ENCODE results near the gene MUCL3.
"Not testable (repeated sequence)": the region's sequence is repeated elsewhere in the genome, so short reads cannot be mapped to it uniquely, and the experiment has no call there.

MUCL3 gene

GRCh38 chr6:30908700-30909099 is 32.1 kb upstream of the MUCL3 start:
- no peaks in the 10 kb centered on the region for H4K20me1 ChIP-seq
- H3K36me3 ChIP-seq = peaks cover 46% of the 10 kb centered on the region
- no peak for TF ChIP-seq Cebpa-rat (IDR thresholded peaks at IDR 0.05)
- H3K4me3 ChIP-seq = peak overlapping the region; percentile 84
- H3K9ac ChIP-seq = peak overlapping the region; percentile 87
- H3K4me2 ChIP-seq = peak overlapping the region; percentile 92
- H3K27me3 ChIP-seq = no peaks in the 10 kb centered on the region
- H3K9me3 ChIP-seq = no peaks in the 10 kb centered on the region
- peak overlapping the region; percentile 76 for H3K27ac ChIP-seq
- H3K4me1 ChIP-seq = peaks cover 20% of the 10 kb centered on the region

GRCh38 chr6:30910473-30910872 is 30.3 kb upstream of the MUCL3 start:
- H3K9me3 ChIP-seq, H4K20me1 ChIP-seq: not testable (repeated sequence)

DNA sequence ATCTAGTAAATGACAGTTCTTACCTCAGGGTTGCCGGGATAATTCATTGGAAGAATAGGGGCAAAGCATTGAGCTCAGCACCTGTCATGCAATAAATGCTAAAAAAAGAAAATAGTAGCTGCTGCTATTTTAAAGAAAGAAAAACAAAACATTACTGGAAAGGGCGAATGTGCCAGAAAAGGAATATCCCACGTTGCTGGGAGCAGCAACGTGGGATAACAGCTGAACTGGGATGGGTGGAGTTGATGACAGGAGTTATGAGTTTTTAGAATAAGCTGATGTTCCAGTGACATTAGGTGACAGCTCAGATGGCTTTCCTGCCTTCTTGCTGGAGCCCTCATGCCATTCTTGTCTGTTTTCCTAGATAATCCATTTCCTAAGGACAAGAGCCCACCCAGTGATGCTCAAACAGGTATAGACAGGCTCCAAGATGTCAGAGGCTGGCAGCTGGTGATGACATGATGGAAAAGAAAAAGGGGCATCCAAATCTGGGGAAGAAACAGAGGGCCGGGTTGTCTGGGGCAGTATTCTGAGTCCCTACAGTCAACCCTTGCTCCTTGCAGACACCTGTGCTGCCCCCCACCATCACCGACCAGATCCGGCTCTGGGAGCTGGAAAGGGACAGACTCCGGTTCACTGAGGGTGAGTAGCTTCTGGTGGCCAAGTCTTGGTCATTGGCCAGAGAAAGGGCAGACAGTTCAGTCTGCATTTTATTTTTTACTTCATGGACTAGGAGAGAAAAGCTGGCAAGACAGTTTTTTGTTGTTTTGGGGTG is 27.8 kb upstream of the MUCL3 start:
- H3K4me2 ChIP-seq = peak overlapping the region; percentile 91; the same call in 1 of the 2 replicates
- H3K27ac ChIP-seq = no peak overlapping the region
- H3K4me3 ChIP-seq = no peak overlapping the region
- H4K20me1 ChIP-seq = no peaks in the 10 kb centered on the region
- peaks cover 32% of the 10 kb centered on the region for H3K4me1 ChIP-seq
- H3K27me3 ChIP-seq = no peaks in the 10 kb centered on the region
- no peaks in the 10 kb centered on the region for H3K9me3 ChIP-seq
- H3K9ac ChIP-seq = peak overlapping the region; percentile 86; the same call in 1 of the 2 replicates
- no peak for TF ChIP-seq Cebpa-rat (IDR thresholded peaks at IDR 0.05)
- peaks cover 67% of the 10 kb centered on the region for H3K36me3 ChIP-seq

More at GRCh38 chr6:30910473-30910872, 30.3 kb upstream of the MUCL3 start:
- H3K27ac ChIP-seq, H3K27me3 ChIP-seq, H3K9ac ChIP-seq, H3K4me3 ChIP-seq, H3K4me2 ChIP-seq: not testable (repeated sequence)
- H3K36me3 ChIP-seq = peaks cover 46% of the 10 kb centered on the region
- peaks cover 32% of the 10 kb centered on the region for H3K4me1 ChIP-seq

GRCh38 chr6:30913721-30914075 is 27.1 kb upstream of the MUCL3 start:
- peaks cover 75% of the 10 kb centered on the region for H3K36me3 ChIP-seq
- peaks cover 29% of the 10 kb centered on the region for H3K4me1 ChIP-seq
- H3K27ac ChIP-seq = peak overlapping the region; percentile 86
- H4K20me1 ChIP-seq = no peaks in the 10 kb centered on the region
- peak overlapping the region; percentile 76 for H3K4me3 ChIP-seq
- H3K9ac ChIP-seq = peak overlapping the region; percentile 86
- H3K9me3 ChIP-seq = no peaks in the 10 kb centered on the region
- no peak for TF ChIP-seq Cebpa-rat (IDR thresholded peaks at IDR 0.05)
- H3K4me2 ChIP-seq = peak overlapping the region; percentile 91
- no peaks in the 10 kb centered on the region for H3K27me3 ChIP-seq

DNA sequence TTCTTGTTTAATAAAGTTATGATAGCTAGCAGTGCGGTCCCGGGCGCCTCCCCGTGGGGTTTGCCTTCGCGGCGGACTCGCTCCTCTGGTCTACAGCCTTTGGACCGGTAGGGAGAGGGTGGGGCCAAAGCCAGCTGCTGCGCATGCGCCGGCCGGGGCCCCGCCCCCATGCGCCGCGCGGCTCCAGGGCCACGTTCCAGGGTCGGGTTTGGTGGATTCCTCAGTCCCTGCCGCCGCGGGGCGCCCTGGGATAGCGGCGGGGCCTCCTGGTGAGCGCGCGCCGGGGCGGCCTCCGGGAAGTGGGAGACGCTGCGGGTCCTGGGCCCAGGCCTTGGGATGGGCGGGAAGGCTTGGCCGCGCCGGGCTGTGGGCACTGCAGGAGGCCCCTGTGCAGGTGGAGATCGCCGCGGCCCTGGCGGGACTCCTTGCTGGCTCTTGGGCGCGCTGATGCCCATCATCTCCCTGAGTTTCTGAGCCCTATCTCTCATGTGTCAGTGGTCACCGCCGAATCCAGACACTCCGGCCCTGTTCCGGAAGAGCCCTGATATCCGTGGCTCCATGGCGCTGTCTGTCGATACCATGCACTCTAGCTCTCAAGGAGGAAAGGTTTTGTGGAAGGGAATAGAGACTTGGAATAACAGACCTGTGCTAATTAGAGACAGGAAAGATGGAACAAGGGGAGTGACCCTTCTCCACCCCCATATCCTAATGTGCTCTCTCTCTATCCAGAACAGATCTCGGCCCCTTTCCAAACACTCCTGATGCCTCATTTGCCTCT is 26.5 kb upstream of the MUCL3 start, which contains the start of gene VARS2:
TSS of gene VARS2 (plus strand) at position 163 of the 778 bp plus-strand sequence. CDS start at position 762, 599 bp downstream.
- no peak for TF ChIP-seq Cebpa-rat (IDR thresholded peaks at IDR 0.05)
- H3K27ac ChIP-seq = peak within 1 kb of the TSS; percentile 86
- peak within 1 kb of the TSS; percentile 91 for H3K4me2 ChIP-seq
- no peaks in the 10 kb centered on the region for H3K9me3 ChIP-seq
- H3K27me3 ChIP-seq = no peaks in the 10 kb centered on the region
- H4K20me1 ChIP-seq = no peaks in the 10 kb centered on the region
- H3K9ac ChIP-seq = peak within 1 kb of the TSS; percentile 86
- peaks cover 77% of the 10 kb centered on the region for H3K36me3 ChIP-seq
- peak within 1 kb of the TSS; percentile 76 for H3K4me3 ChIP-seq
- peaks cover 23% of the 10 kb centered on the region for H3K4me1 ChIP-seq

DNA sequence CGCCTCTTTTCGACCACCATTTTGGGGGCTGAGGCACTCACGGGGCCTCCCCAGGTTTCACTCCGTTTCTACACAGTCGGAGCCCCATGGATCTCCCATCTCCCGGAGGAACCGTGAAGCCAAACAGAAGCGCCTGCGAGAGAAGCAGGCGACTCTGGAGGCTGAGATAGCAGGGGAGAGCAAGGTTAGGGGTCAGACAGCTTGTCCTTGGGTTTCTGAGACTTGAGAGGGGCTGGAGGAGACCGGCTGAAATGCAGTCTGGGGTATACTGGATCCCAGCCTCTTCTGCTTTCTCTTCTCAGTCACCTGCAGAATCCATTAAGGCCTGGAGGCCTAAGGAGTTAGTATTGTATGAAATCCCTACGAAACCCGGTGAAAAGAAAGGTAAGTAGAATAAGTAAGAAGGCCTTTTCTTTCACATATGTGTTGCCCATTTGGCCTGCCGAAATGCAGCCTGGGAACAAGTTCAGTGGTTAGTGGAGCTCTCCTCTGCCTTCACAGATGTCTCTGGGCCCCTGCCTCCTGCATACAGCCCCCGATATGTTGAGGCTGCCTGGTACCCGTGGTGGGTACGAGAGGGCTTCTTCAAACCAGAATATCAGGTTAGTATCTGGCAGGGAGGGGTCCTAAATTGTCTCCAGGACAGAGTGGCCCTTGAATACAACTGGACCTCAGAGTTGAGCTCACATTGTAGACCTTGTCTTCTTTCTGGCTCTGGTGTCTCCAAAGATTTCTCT is 25.8 kb upstream of the MUCL3 start:
- H3K27me3 ChIP-seq = no peaks in the 10 kb centered on the region
- H3K27ac ChIP-seq = peak overlapping the region; percentile 86
- H3K9ac ChIP-seq = peak overlapping the region; percentile 86
- H3K4me3 ChIP-seq = peak overlapping the region; percentile 76
- no peaks in the 10 kb centered on the region for H3K9me3 ChIP-seq
- no peaks in the 10 kb centered on the region for H4K20me1 ChIP-seq
- H3K4me2 ChIP-seq = peak overlapping the region; percentile 91
- H3K4me1 ChIP-seq = peaks cover 20% of the 10 kb centered on the region
- TF ChIP-seq Cebpa-rat (IDR thresholded peaks at IDR 0.05) = no peak
- H3K36me3 ChIP-seq = peaks cover 77% of the 10 kb centered on the region

DNA sequence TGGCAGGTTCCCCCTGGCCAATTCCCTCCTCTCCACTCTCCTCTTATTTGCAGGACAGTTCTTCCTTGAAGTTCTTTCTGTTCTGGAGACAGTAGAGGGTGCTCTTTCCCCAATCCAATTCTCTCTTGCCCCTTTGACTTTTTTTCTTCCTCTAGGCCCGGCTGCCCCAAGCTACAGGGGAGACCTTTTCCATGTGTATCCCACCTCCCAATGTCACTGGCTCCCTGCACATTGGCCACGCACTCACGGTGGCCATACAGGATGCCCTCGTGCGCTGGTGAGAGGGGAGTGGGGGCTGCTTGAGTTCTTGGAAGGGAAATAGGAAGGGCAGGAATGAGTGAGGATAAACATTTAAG is 25.2 kb upstream of the MUCL3 start:
- H3K9me3 ChIP-seq = no peaks in the 10 kb centered on the region
- H3K4me1 ChIP-seq = peaks cover 20% of the 10 kb centered on the region
- TF ChIP-seq Cebpa-rat (IDR thresholded peaks at IDR 0.05) = no peak
- peak overlapping the region; percentile 86; the same call in 1 of the 2 replicates for H3K9ac ChIP-seq
- H3K4me2 ChIP-seq = peak overlapping the region; percentile 91
- no peaks in the 10 kb centered on the region for H3K27me3 ChIP-seq
- no peaks in the 10 kb centered on the region for H4K20me1 ChIP-seq
- H3K27ac ChIP-seq = no peak overlapping the region
- peaks cover 77% of the 10 kb centered on the region for H3K36me3 ChIP-seq
- H3K4me3 ChIP-seq = no peak overlapping the region

DNA sequence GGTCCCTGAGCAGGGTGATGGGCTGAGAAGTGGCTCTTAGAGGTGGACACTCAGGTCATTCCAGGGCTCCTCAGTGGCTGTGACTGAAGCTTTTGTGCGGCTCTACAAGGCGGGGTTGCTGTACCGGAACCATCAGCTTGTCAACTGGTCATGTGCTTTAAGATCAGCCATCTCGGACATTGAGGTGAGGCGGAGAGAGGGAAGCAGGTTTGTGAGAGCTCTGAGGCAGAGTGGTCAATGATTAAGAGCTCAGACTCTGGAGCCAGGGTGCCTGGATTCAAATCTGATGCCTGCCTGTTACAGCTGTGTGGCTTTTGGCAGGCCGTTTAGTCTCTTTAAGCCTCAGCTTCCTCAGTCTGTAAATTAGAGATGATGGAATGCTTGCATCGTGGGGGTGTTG is 23.7 kb upstream of the MUCL3 start:
- no peak for TF ChIP-seq Cebpa-rat (IDR thresholded peaks at IDR 0.05)
- Histone ChIP-seq H4K20me1 (no peaks in the 10 kb centered on the region), H3K27ac (no peak overlapping the region), H3K4me3 (no peak overlapping the region), H3K4me2 (no peak overlapping the region), H3K9ac (peak overlapping the region; percentile 34; the same call in 1 of the 2 replicates), H3K9me3 (no peaks in the 10 kb centered on the region), H3K4me1 (peaks cover 20% of the 10 kb centered on the region), H3K27me3 (no peaks in the 10 kb centered on the region), H3K36me3 (peaks cover 78% of the 10 kb centered on the region)

DNA sequence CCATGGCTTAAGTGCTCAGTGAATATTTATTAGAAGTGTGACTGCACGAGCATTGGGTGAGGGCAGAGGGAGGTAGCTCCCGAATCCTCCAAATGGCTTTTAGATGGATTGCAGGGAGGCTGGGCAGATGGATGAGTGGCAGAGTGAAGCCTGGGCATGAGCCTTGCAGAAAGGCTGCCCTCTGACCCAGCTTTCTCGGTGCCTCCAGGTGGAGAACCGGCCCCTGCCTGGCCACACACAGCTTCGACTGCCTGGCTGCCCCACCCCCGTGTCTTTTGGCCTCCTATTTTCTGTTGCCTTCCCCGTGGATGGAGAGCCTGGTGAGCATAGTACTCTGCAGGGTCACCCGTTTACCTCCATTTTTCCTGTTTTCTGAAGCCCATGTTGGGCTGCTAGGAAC is 23.3 kb upstream of the MUCL3 start:
- Histone ChIP-seq H3K27me3 (no peaks in the 10 kb centered on the region), H3K4me1 (peaks cover 20% of the 10 kb centered on the region), H3K9me3 (no peaks in the 10 kb centered on the region), H3K27ac (no peak overlapping the region), H3K4me3 (no peak overlapping the region), H3K4me2 (no peak overlapping the region), H4K20me1 (no peaks in the 10 kb centered on the region), H3K9ac (0 out of 2 replicates have a peak overlapping the region, but pooled peaks have one; percentile 34), H3K36me3 (peaks cover 78% of the 10 kb centered on the region)
- TF ChIP-seq Cebpa-rat (IDR thresholded peaks at IDR 0.05) = no peak
